Ammon's horn (tissue), 1 donor: Measurements from ENCODE around the gene TERF2IP.

Experiments
- DNase-seq: peaks from one replicate; pipeline ENCODE4 v3.0.0-alpha.2; 2016; ENCODE audit warnings: low spot score

Gene TERF2IP

GRCh38 chr16:75635036-75635435, 12.5 kb upstream of the TERF2IP start:
- no peak for DNase-seq

- no peak for DNase-seq
These were observed 7.0 kb upstream of the TERF2IP start for GRCh38 chr16:75640598-75640997.

GRCh38 chr16:75644240-75645012, 3.1 kb upstream of the TERF2IP start:
- no peak for DNase-seq

DNA sequence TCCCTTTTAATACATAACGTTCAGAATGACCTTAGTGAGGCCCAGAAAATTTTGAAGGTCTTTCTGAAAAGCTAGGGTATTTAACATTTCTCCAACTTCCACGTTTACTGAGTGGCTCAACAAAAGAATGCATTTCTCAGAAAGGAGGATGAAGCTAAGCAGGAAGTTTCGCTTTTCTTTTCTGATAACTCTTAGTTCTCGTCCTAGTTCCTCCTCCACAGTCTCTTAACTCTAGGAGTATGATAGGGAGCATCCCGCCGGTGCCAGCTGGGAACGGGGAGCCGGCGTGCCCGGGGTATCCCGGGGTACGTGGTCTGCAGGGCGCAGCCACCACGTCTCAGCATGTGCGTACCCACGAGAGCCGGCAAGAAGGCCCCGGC, 471 bp upstream of the TERF2IP start:
- DNase-seq = no peak

DNA sequence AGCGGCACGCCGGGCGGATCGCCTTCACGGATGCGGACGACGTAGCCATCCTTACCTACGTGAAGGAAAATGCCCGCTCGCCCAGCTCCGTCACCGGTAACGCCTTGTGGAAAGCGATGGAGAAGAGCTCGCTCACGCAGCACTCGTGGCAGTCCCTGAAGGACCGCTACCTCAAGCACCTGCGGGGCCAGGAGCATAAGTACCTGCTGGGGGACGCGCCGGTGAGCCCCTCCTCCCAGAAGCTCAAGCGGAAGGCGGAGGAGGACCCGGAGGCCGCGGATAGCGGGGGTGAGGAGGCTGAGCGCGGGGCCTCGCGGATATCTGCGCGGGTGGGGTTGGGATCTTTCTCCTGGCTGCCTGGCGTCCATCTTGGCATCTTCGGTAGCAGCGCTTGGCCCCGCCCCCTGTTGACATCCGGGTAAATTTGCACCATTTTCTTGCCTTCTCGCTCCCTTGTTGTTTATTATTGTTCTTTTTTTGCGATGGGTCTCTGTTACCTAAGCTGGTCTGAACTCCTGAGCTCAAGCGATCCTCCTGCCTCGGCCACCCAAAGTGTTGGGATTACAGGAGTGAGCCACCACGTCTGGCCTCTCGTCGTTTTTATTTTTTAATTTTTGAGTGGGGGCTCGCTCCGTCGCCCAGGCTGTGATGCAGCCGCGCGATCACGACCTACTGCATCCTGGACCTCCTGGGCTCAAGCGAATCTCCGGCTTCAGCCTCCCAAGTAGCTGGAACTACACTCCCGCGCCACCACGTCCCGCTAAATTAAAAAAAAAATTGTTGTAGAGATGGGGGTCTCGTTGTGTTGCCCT, 898 bp downstream of the TERF2IP start:
- peak; percentile 88 for DNase-seq

GRCh38 chr16:75653922-75654321, 6.3 kb downstream of the TERF2IP start:
- no peak for DNase-seq

GRCh38 chr16:75658175-75658574, 10.6 kb downstream of the TERF2IP start:
- no peak for DNase-seq

DNA sequence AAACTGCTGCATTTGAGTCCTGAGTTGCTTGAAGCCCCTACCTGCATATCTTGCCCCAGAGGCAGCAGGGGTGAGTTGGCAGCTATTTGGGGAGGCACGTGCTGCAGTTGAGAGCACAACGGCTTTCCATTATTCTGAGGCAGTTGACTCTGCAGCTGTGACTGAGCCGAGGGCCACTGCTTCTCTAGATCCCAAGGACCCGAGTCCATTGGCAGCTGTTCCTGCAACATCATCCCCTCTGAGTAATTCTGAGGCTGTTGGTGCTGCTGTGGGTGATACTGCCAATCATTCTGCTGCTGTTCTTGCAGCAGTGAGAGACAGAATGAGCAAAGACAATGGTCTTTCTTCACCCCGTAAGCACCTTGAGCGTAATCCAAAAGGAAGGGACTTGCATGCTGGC, 12.7 kb downstream of the TERF2IP start:
- peak; percentile 66 for DNase-seq

DNA sequence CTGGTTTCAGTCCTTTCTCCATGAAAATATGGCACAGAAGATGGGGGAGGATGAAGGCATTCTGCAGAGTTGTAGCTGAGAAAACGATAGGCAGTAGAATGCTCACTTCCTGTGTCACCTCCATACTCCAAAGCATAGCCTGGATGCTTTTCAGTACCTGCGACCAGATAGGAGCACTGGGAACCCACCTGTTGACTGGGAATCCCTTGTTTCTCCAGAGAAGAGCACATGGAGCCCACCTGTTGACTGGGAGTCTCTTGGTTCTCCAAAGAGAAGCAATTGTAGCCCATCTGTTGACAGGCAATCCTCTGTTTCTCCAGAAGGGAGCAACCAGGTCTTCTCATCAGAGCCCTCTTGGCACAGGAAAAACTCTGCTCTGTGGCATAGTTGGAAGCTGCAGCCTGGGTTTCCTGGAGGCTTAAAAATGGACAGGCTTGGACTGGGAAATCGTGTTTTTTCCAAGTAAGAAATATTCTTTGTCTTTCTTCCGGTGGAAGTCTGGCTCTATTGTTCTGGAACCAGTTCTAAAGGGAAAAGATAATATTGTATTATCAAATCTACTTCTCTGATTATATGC, 13.2 kb downstream of the TERF2IP start:
- no peak for DNase-seq

DNA sequence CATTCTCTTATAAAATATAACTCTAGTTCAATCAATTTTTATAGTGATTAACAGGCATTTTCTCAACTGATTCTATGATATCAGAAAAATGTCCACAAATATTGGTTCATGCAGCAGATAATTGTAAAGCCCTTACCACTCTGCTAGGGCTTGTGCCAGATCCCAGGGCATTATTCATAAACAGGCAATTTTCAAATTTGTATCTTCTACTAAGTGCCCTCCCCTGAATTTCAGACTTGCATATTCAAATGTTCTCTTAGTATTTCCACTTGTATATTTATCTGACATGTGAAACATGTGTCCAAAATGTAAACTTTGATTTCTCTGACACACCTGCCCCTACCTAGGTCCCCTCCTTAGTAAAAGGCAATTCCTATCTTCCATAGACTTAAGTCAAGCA, 19.9 kb downstream of the TERF2IP start:
- DNase-seq = no peak

DNA sequence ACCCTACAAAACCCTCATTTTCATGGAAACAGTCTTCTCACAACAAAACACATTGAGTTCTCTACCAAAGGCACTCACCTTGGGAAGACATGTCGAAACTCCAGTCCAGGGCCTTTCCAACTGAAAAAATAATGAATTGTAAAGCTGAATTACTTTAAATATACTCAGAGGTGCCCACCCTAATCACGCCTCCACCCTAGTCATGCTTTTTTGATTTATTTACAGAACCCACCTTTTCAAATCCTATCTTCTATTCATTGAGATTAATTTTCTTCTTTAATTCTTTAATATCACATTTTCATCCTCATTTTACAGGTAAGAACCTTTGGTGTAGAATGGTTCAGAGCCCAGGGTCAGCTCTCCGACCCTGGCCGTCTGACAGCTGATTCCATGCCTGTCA, 29.3 kb downstream of the TERF2IP start, which contains the start of gene CPHXL2:
Gene CPHXL2 (minus strand): TSS at position 101 of the 400 bp plus-strand sequence. CDS start 10 bp downstream, at position 91.
- no peak for DNase-seq

GRCh38 chr16:75679366-75679765, 31.8 kb downstream of the TERF2IP start:
- no peak for DNase-seq

DNA sequence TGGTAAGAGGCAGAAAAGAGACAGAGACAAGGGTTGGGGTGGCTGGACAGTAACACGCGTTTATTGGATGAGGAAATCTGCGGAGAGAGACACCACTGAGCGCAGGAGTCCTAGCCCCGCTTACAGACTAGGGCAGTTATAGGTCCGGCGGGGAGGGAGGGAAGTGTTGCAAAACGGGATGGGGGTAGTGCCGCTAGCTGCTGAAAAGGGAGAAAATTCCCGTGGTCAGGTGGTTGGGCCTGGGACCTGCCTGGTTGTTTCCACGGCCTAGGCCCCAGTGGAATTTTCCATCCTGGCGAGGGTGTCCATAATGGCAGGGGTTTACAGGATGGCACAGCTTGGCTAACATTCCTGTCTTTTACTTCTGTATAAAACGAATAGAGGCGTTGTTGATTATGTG, 34.7 kb downstream of the TERF2IP start:
- DNase-seq = no peak

- DNase-seq = no peak
These were observed 39.8 kb downstream of the TERF2IP start for GRCh38 chr16:75687361-75687760.

DNA sequence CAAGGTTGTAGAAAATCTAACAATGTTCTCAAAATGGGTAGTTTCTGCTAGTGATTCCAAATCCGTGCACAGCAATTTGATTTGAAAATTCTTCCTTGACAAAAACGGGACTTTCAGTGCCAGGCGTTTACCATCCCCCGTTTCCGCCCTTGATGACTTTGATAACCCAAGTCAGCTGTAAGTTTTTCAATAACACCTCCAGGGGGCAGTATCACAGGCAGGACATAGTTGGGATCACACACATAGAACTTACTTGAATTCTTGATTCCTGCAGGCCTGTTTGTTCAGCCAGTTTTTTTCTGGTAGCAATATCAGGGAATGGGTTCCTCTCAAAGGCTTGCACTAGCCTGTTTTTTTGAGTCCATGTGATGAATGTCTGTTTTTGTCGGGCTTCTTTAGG, 48.1 kb downstream of the TERF2IP start:
- no peak for DNase-seq

DNA sequence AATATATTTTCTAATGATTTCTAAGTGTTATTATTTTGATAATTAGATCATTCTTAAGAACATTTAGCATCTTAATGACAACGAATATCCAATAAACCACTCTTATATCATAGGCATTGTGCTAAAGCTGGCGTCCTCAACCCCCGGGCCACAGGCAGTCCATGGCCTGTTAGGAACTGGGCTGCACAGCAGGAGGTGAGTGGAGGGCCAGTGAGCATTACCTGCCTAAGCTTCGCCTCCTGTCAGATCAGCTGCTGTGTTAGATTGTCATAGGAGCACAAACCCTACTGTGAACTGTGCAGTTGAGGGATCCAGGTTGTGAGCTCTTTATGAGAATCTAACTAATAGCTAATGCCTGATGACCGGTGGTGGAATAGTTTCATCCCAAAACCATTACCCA, 50.0 kb downstream of the TERF2IP start:
- DNase-seq = no peak

DNA sequence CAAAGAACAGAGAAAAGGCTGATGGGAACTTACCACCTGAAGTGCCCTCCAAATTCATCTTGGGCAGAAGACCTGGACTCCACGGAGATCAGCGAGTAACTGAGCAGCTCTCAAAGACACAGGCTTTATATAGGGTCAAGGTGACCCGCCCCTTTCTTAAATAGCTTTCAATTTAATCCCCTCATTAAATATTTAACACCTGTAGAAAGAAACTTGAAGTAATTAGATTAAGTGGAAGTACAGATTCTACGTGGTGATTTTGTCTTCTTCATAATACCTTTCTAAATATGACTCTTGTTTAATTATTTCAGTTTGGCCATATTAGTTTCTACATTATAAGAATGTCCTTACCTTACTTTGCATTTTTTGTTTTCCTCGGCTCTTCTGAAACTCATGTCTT, 53.8 kb downstream of the TERF2IP start, which contains the start of gene DUXB:
Gene DUXB (minus strand): TSS at position 101 of the 400 bp plus-strand sequence. CDS start 43 bp downstream, at position 58.
- no peak for DNase-seq

GRCh38 chr16:75702242-75702641, 54.7 kb downstream of the TERF2IP start:
- DNase-seq = no peak

DNA sequence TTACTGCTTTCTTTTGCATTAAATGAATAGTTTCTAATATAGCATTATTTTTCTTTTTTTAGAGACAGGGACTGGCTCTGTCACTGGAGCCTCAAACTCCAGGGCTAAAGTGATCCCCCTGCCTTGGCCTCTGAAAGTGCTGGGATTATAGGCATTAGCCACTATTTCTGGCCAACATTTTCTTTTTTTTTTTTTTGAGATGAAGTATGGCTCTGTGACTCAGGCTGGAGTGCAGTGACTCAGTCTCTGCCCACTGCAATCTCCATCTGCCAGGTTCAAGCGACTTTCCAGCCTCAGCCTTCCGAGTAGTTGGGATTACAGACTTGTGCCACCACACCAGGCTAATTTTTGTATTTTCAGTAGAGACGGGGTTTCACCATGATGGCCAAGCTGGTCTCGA, 55.7 kb downstream of the TERF2IP start:
- no peak for DNase-seq
